ENCODE data around the gene THBS3. TPM values are rescaled to one million over a fixed set of nuclear protein-coding genes. Genes with fewer than 3 reads are reported as not detected.
"Not testable (repeated sequence)": the region's sequence is repeated elsewhere in the genome, so short reads cannot be mapped to it uniquely, and the experiment has no call there.

The THBS3 gene
- total and polyA plus RNA-seq, 2 of the 4 experiments (the other 2 are of a cell fraction): 15.1 to 30.4 TPM

DNA sequence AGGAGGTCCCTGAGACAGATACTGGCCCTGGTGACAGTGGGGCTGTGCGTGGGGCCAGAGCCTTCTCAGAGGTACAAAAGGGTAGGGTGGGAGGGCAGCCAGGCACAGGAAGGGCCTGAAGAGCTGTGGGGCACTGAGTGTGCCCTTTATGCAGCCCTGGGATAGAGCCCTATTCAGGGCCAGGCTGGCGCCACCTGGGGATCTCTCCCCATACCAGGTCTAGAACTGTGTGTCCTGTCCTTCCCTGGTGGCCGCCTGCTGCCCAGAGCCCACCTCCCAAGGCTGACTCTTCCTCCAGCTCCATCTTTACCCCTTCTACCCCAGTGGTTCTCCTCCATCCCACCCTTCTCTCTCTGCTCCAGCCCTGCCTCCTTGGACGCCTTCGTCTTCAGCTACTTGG is 25.8 kb upstream of the THBS3 start:
- in situ Hi-C loops (cut with MboI; ENCODE audit: low sequenced_read_pairs); dilution Hi-C loops (cut with HindIII; ENCODE audit: low sequenced_read_pairs, unreplicated experiment); CTCF ChIA-PET: not testable (repeated sequence)

DNA sequence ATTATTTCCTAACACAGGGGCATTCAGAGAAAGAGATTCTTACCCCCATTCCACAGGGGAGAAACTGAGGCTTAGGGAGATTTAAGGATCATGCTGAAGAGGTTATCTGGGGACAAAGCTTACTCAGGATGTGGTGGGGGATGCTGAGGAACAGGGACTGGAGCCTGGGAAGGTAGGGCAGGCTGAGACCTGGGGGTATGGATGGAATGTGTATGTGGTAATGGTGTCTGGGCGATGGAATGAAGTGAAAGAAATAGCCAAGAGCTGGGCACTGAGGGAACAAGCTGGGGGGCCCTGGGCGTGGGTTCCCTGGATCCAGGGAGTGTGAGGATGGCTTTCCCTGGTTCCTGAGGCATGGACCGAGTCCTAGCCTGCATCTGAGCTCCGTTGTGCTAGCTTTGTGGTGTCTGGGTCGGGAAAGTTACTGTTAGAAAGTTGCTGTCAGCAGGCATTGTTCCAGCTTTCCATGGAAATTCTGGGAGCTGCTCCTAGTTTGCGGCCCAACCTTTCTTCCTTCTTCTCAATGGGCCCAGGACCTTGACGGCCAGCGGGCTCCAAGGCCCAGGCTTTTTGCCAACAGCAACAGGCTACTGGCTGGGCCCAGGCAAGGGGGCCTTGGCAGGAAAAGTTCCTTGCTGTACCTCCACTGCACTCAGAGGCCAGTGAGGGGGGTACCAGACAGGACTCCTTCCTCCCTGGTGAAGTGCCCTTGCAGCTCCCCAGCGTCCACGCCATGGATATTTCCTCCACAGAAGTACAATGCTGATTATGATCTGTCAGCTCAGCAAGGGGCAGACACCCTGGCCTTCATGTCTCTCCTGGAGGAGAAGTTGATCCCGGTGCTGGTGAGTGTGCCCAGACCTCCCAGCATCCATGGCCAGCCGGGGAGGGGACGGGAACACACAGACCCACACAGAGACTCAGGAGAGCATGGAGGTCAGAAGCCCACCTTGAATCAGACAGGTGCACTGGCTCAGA is 24.6 kb upstream of the THBS3 start:
- Histone ChIP-seq H3K14ac (replicated peaks; ENCODE audit: low read depth, low read length) (peak overlapping the region; percentile 7; the same call in 1 of the 2 replicates), H2BK20ac (ENCODE audit: low read depth, low read length) (0 out of 2 replicates have a peak overlapping the region, but pooled peaks have one; percentile 14), H4K91ac (ENCODE audit: insufficient read depth, low read depth, low read length) (peak overlapping the region; percentile 38), H3K23ac (ENCODE audit: low read depth, low read length) (peak overlapping the region; percentile 85; the same call in 1 of the 2 replicates), H2AK5ac (ENCODE audit: low read depth, low read length) (peak overlapping the region; percentile 67; the same call in 1 of the 2 replicates), H2BK5ac (ENCODE audit: low read depth, low read length, poor library complexity, severe bottlenecking) (peak overlapping the region; percentile 17), H3K27ac (ENCODE audit: insufficient read depth, low read length) (peak overlapping the region; percentile 43; the same call in 1 of the 2 replicates), H4K8ac (ENCODE audit: low read depth in 2 of 2, low read length in 2 of 2) (peak overlapping the region; percentile 63 to 72; a peak in 2 of 4 replicates), H2BK120ac (ENCODE audit: low read depth, low read length) (0 out of 2 replicates have a peak overlapping the region, but pooled peaks have one; percentile 34), H3K18ac (ENCODE audit: low read depth, low read length) (peak overlapping the region; percentile 87), H4K5ac (ENCODE audit: low read depth, low read length) (peak overlapping the region; percentile 78), H3K4ac (ENCODE audit: low read depth, low read length) (peak overlapping the region; percentile 50), H3K9ac (ENCODE audit: low read depth, low read length) (peak overlapping the region; percentile 41; the same call in 1 of the 2 replicates), H3K36me3 (ENCODE audit: control insufficient read depth, insufficient read depth, low read length) (peaks cover 16% of the 10 kb centered on the region)
- ATAC-seq (ENCODE audit: low read depth); H3K4me1 ChIP-seq (ENCODE audit: control insufficient read depth, insufficient read depth, low read length); dilution Hi-C loops (cut with HindIII; ENCODE audit: low sequenced_read_pairs, unreplicated experiment); H3K79me1 ChIP-seq (ENCODE audit: low read depth in 1 of 2, low read length in 2 of 2); H3K56ac ChIP-seq (ENCODE audit: extremely low read depth, insufficient read depth, low read length); H3K9me3 ChIP-seq (ENCODE audit: control insufficient read depth, insufficient read depth, low read length); H3K9me1 ChIP-seq (ENCODE audit: insufficient read depth, low read length); H2AK9ac ChIP-seq (replicated peaks; ENCODE audit: low read depth, low read length, poor library complexity); BruUV-seq (replicated peaks); H2BK15ac ChIP-seq (ENCODE audit: low read depth, low read length); H2AFZ ChIP-seq (replicated peaks; ENCODE audit: low read length, poor library complexity); H3K4me2 ChIP-seq (ENCODE audit: low read depth, low read length); intact Hi-C loops (cut with micrococcal nuclease); H3K27me3 ChIP-seq (ENCODE audit: control insufficient read depth, insufficient read depth, low read length); in situ Hi-C loops (cut with MboI; ENCODE audit: low sequenced_read_pairs); POLR2A ChIA-PET (ENCODE audit: unreplicated experiment); H4K20me1 ChIP-seq (ENCODE audit: insufficient read depth, low read length); CTCF ChIA-PET; H3K4me3 ChIP-seq (ENCODE audit: insufficient read depth, low read depth, low read length): not testable (repeated sequence)
- WGBS, 2 experiments (ENCODE audit: extremely low coverage in 2 of 2, insufficient read length in 1 of 2): no CpG with 5 or more reads among the region's 13 CpGs
- DNase-seq: peak; percentile 23

More for the DNA sequence above, 25.8 kb upstream of the THBS3 start:
- BruUV-seq (replicated peaks); H3K4me1 ChIP-seq (ENCODE audit: control insufficient read depth, insufficient read depth, low read length); H3K4ac ChIP-seq (ENCODE audit: low read depth, low read length); ATAC-seq (ENCODE audit: low read depth); H4K91ac ChIP-seq (ENCODE audit: insufficient read depth, low read depth, low read length); intact Hi-C loops (cut with micrococcal nuclease); H3K79me1 ChIP-seq (ENCODE audit: low read depth in 1 of 2, low read length in 2 of 2); H2BK15ac ChIP-seq (ENCODE audit: low read depth, low read length); H3K18ac ChIP-seq (ENCODE audit: low read depth, low read length); POLR2A ChIA-PET (ENCODE audit: unreplicated experiment); H2BK5ac ChIP-seq (ENCODE audit: low read depth, low read length, poor library complexity, severe bottlenecking); H2BK120ac ChIP-seq (ENCODE audit: low read depth, low read length); H3K23ac ChIP-seq (ENCODE audit: low read depth, low read length); DNase-seq; H3K27ac ChIP-seq (ENCODE audit: insufficient read depth, low read length); H2AK9ac ChIP-seq (replicated peaks; ENCODE audit: low read depth, low read length, poor library complexity); H2AFZ ChIP-seq (replicated peaks; ENCODE audit: low read length, poor library complexity); H4K8ac ChIP-seq (ENCODE audit: low read depth in 2 of 2, low read length in 2 of 2); H3K56ac ChIP-seq (ENCODE audit: extremely low read depth, insufficient read depth, low read length); H4K20me1 ChIP-seq (ENCODE audit: insufficient read depth, low read length); H2BK20ac ChIP-seq (ENCODE audit: low read depth, low read length); H3K9ac ChIP-seq (ENCODE audit: low read depth, low read length); H2AK5ac ChIP-seq (ENCODE audit: low read depth, low read length); H3K4me3 ChIP-seq (ENCODE audit: insufficient read depth, low read depth, low read length); H3K9me1 ChIP-seq (ENCODE audit: insufficient read depth, low read length); H3K14ac ChIP-seq (replicated peaks; ENCODE audit: low read depth, low read length); H3K9me3 ChIP-seq (ENCODE audit: control insufficient read depth, insufficient read depth, low read length); H3K27me3 ChIP-seq (ENCODE audit: control insufficient read depth, insufficient read depth, low read length); H4K5ac ChIP-seq (ENCODE audit: low read depth, low read length); H3K4me2 ChIP-seq (ENCODE audit: low read depth, low read length): not testable (repeated sequence)
- H3K36me3 ChIP-seq (ENCODE audit: control insufficient read depth, insufficient read depth, low read length): peaks cover 20% of the 10 kb centered on the region
- 100% methylated on average over 1 of the region's 5 CpGs; no CpG with 5 or more reads in 1 of the 2 experiments for WGBS, 2 experiments (ENCODE audit: extremely low coverage in 2 of 2, insufficient read length in 1 of 2)
